Stimulated activated CD4-positive, alpha-beta T cell treated with anti-CD3 and anti-CD28 coated beads, Interleukin-4, amount 100 ng/mL, for 48 hours (primary cell): ENCODE measurements around the gene ZBTB43.

ENCODE experiments used
- DNase-seq, 2 donors: peaks; one replicate each; pipeline ENCODE4 v3.0.0-alpha.2; 2020; ENCODE audit warnings: low read depth in 2 of 2

The ZBTB43 gene

DNA sequence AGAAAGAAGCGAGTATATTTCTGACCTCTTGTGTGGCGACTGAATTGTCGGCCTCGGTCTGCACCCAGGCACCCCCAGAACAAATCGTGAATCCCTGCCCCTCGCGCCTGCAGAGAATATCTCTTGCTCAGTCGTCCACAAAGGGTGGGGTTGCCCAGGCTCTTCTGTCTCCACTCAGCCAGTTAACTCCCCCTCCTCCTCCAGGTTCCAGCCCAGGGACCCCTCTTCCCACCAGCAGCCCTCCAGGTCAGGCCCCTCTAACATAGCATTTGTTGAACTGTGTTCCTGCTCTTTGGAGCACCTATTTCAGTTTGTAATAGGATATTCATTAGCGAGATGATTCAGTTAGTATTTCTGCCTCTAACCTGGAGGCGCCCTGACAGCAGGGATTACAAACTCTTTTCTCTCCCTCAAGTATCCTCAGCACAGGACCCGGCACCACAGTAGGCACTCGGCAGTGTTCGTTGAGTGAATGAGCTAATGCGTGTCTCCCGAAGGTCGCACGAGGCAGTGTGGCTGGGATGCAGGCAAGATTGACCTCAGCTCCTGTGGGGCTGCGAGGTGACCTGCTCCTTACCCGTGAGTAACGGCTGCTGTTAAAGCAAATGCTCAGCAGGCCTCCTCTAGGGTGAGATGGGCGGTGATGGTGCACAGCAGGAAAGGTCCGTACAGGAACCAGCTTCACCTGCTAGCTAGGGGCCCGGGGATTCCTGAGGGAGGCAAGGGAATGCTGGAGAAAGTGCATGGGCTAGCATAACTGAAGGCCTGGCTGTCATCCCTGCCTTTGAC lies 81.4 kb downstream of the ZBTB43 start:
- no peak for DNase-seq

DNA sequence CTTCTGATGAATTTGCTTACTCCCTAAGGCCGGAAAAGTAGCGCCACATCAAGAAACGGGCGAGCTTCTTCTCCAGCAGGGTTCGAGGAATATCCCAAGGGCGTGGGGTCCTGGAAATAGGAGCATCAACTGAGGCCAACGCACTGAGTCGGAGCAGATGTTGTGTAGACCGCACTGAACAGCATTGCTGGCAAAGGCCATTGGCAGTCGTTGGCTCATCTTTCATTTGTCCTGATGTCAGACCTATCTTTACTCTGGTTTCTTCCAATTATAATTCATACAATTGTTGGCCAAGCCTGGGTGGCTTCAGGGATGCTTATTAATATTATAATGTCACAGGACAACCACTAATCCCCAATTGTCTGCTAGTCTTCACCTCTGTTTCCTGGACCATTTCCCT lies 82.1 kb downstream of the ZBTB43 start:
- no peak for DNase-seq
